IPS-NIHi7 (cell line): ENCODE measurements around the gene ERBB2.
"Not testable (repeated sequence)": the region's sequence is repeated elsewhere in the genome, so short reads cannot be mapped to it uniquely, and the experiment has no call there.

Experiments used
- DNase-seq: peaks from one replicate; pipeline ENCODE4 v3.0.0; 2012; ENCODE audit warnings: mixed read lengths; ENCODE audit errors: extremely low spot score

The ERBB2 gene

DNA sequence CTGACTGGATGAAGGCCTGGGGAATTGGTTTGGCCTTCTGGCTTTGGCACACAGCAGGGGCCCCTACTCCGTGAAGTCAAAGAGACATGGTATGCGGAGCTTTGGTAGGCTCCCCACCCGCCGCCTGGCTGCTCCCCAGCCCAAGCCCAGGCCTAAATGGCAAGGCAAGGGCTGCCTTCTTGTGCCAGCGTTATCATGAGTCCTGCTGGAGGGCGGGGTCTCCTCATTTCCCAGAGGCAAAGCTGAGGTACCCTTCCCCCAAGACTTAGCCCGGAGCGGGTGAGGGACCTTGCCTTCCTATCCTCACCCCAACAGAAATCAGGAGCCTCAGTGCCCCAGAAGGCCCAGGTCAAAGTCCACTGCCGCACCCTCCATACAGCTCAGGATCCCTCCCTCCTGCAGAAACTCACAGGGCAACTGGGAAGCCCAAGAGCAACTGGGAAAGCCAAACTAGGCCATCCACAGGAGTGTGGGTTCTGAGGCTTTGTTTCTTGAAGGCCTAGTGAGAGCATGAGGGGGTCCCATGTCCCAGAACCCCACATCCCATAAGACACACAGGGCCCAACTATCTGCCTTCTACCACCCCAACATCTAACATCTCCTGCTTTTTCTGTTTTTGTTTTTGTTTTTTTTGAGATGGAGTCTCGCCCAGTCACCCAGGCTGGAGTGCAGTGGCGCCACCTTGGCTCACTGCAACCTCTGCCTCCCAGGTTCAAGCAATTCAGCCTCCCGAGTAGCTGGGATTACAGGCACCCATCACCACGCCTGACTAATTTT, 21.3 kb upstream of the ERBB2 start:
- no peak for DNase-seq

DNA sequence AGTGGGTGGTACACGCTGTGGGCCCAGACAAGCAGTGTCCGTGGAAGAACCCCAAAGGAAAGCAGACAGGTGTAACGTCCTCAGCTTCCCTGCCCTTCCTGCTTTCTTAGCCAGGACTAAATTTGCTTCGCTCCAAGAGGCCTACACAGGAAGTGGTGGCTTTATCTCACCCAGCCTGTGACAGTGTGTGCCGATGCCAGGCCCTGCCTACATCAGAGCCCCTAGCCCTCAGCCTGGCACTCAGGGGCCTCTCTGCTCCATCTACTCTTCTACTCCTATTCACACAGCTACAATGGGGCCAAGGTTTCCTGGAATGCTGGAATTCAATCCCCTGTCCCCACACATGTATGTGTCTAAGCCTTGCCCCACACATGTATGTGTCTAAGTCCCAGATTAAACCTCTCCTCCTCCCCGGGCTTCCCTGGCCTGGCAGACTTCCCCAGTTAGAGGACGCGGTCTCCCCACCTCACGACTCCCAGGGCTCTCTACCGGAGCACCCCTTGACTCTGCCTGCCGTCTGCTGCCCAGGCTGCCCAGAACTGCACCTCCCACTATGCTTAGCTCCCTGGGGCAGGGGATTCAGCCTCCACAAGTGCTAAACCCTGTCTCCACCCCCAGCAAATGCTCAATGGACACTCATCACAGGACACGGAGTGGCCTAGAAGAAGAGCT, 20.2 kb upstream of the ERBB2 start:
- DNase-seq, result no peak

DNA sequence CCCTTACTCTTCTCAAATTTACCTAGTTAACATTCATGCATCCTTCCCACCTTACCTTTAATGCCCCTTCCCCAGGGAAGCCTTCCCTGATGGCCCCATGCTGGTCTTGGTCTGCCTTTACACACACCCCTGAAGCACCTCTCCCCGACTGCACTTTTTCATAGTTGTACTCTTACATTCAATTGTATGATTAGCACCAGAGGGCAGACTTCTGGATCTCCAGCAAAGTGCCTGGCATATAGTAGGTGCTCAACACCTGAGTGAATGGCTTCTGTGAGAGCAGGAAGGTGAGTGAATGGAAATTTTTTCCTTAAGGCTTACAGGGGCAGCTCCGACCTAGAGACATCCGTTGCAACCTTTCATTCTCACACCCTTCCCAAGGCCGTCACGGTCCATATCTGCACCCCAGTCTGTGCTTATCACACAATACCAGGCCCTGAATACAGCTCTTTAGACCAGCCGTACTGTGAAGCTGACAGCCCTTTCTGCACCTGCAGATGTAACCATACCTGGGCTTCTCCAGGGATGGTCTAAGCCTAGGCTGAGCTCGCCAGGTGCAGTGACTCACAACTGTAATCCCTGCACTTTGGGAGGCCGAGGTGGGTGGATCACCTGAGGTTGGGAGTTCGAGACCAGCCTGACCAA, 16.4 kb upstream of the ERBB2 start:
- no peak for DNase-seq

GRCh38 chr17:39684369-39685192, 15.3 kb upstream of the ERBB2 start:
- no peak for DNase-seq

DNA sequence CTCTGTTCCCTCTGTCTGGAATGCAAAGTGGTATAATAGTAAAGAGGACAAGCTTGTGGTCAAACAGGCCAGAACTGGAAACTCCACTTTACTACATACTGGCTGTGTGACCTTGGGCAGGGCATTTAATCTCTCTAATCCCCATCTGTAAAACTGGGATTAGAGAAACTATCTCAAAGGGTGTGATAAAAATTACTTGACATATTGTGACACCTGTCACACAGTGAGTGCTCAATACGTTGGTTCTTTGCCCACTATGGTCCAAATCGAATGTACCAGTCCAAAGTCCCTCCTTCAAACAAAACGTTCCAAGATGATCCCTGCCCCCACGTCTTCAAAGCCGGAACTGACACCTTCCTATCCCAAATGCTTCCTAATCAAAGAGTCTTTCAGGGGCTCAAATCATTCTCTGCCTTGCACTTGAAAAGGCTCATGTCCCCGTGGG, 12.7 kb upstream of the ERBB2 start:
- DNase-seq, result no peak

DNA sequence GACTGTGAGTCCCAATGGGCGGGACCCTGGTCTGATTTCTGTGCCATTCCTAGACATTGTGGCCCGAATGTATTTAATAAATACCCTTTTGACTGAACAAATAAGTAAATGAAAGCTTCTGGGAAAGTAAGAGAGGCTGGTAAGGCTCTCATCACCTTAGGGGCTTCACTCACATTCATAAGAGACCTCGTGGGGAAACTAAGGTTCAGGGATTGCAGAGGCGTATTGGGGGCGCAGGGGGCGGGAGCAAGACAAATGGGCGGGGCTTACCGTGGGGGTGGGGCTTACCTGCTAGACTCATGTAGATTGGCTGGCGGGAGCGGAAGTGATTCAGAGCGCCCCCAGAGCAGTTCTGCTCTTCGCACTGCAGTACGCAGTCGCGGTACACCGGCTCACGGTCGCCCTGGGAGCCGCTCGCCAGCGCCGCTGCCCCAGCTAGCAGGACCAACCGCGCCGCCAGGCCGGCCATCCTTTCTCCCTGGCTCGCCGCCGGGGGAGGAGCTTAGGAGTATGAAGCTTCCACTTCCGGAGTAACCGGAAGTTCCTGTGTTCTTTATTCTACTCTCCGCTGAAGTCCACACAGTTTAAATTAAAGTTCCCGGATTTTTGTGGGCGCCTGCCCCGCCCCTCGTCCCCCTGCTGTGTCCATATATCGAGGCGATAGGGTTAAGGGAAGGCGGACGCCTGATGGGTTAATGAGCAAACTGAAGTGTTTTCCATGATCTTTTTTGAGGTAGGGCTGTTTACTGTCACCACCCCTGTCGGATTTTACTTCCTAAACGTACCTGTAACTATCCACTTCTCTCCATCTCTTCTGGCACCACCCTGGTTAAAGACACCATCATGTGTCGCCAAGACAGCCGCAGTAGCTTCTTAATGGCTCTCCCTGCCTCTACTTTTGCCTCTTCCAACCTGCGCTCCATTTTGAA, 12.1 kb upstream of the ERBB2 start, which contains the start of gene PGAP3:
Gene PGAP3, minus strand, starts transcription at position 512 of the 929 bp plus-strand sequence. Its CDS starts 43 bp downstream, at position 469.
- peak; percentile 92 for DNase-seq

GRCh38 chr17:39688475-39688835, 11.4 kb upstream of the ERBB2 start:
- DNase-seq, result no peak

- no peak for DNase-seq
Measured at GRCh38 chr17:39688945-39689344, 10.9 kb upstream of the ERBB2 start.

- DNase-seq, result no peak
Measured at GRCh38 chr17:39694593-39694992, 5.3 kb upstream of the ERBB2 start.

- DNase-seq, result no peak
Measured at GRCh38 chr17:39695089-39695474, 4.8 kb upstream of the ERBB2 start.

- no peak for DNase-seq
Measured at GRCh38 chr17:39696731-39697130, 3.1 kb upstream of the ERBB2 start.

DNA sequence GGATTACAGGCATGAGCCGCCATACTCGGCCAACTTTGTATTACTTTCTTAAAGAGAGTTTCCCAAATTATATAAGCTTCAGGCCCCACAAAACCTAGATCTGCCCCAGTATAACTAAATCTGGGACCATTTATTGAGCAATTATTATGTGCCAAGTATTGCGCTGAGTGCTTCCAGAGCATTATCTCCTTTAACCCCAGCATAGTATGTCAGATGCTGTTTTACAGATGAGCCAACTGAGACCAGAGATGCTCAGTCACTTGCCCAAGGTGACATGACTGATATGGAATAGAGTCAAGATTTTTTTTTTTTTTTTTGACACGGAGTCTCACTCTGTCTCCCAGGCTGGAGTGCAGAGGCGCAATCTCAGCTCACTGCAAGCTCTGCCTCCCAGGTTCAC, 1.9 kb upstream of the ERBB2 start:
- no peak for DNase-seq

GRCh38 chr17:39699157-39699817, 577 bp upstream of the ERBB2 start:
- DNase-seq, result not testable (repeated sequence)

GRCh38 chr17:39700148-39700987, 504 bp downstream of the ERBB2 start:
- no peak for DNase-seq

DNA sequence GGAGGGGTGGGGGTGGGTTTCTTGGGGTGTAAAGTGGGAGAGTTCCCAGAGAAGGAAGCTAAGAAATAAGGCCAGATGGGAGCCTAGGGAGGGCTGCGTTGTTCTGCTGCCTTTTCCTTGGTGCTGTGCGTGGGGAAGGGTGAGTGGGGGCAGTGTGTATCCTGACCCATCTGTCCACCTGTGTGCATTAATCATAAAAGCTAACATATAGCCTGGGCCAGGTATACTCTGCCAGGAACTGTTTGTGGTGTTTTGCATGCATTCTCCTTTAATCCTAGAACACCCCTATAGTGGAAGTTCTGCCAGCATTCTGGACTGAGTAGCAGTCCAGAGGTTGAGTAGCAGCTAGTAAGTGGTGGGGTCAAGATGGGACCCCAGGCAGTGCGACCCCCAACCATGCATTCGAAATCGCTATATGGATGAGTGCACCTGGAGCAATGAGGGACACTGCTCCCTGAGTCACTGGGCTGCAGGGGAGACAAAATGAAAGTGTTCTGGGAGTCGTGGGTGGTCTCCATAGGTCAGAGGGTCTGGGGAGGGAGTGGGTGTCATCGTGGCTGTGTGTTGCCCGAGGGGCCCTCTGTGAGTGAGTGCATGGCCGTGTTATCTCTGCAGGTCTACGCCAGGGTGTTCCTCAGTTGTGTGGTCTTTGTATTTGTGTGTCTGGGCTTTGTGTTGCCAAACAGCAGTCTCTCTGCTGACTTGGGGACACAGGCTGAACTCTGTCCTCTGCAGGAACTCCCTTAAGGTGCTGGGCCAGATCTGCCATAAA, 1.3 kb downstream of the ERBB2 start:
- no peak for DNase-seq

DNA sequence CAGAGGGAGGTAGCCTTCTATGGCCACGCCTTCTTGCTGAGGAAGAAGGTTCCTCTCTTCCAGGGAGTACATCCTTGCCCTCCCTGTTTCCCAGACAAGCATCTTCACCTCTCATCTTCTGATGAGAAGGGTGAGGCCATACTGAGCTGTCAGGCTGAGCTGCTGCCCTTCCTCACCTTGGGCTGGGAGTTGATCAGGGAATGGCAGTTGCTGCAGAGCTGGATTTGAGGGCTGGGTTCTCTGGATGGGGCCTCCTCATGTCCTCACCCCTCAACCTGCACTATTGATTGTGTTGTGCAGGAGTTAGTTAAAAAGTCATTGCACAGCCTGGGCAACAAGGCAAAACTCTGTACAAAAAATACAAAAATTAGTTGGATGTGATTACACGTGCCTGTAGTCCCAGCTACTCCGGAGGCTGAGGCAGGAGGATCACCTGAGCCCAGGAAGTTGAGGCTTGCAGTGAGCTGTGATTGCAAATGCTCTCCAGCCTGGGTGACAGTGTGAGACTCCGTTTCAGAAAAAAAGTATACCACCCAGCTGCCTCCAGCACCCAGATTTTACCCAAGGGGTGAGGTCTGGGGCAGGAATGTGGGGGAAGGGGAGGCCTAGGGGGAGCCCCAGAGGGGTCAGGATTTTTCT, 2.0 kb downstream of the ERBB2 start:
- DNase-seq, result no peak

DNA sequence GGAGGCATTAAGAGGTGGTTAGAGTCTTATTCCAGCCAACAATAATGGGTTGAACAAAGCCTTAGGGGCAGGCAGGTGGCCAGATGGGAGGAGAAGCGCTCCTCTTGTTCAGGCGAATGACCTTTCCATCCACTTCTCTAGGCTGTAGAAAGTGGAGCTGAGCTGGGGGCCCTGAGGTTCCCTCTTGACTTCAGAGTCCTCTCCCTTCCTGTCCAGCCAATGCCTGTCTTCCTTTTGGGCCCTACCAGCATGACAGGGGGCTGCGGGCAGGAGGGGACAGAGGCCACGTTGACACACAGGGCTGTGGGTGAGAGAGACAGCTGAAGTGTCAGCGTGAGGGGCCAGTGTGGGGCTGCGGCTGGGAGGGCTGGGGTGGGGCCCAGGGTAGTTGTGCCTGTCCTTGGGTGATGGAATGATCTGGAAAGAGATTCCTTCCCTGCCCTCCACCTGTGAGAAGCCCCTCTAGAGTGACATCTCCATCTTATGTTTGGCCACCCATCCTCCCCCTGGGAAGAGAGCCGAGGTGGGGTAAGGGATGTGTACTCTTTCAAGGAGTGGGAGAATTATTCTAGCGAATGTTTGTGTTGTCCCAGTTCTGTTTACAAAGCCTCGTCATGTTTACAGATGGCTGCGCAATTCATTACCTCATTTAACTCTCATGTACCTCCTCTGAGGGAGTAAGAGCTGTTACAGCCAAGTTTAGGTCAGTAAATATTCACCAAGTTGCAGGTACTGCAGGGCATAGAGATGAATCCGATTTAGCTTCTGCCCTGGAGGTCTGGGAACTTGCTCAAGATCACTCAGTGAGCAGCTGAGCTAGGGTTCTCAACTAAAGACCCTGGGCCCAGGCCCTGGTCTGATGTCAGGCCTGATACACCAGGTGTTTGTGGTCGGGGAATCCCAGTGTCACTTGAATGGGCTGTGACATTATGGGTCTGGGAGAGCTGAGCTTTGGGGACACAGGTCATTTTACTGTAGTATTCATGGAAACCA, 3.3 kb downstream of the ERBB2 start:
- no peak for DNase-seq
